PFSK-1 (cell line): ENCODE results near the gene AKAP9.

Experiments
- SIN3A ChIP-seq: IDR thresholded peaks from 2 replicates; pipeline ENCODE4 v1.6.1; 2012; ENCODE audit warnings: mild to moderate bottlenecking, low read length, moderate library complexity, borderline replicate concordance; ENCODE audit not compliant: insufficient read depth
- TF ChIP-seq, protein P1 (sequence below), 2 experiments: IDR thresholded peaks; 2 replicates each; pipeline versions ENCODE4 v1.6.1 to v1.8.0; 2011 to 2012; ENCODE audit warnings: low read depth in 2 of 2, low read length in 2 of 2, control low read depth in 1 of 2, inconsistent platforms in 1 of 2, mild to moderate bottlenecking in 1 of 2, moderate library complexity in 1 of 2; ENCODE audit not compliant: insufficient read depth in 1 of 2

DNA sequence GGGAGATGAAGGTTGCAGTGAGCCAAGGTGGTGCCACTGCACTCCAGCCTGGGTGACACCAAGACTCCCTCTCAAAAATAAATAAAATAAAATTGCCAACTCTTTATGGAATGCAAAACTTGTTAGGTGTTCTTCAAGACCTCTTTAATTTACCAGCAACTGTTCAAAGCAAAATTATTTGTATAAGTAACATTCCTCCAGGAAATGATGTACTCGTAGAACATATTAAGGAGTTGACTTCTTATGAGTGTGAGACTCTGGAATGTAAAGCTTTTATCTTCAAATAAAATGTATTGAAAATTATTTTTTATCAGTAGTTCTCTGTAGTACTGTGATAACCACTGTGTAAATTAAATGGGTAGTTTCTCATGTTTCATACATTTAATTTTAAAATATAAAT, 99.2 kb downstream of the AKAP9 start:
- TF ChIP-seq, protein P1, sequence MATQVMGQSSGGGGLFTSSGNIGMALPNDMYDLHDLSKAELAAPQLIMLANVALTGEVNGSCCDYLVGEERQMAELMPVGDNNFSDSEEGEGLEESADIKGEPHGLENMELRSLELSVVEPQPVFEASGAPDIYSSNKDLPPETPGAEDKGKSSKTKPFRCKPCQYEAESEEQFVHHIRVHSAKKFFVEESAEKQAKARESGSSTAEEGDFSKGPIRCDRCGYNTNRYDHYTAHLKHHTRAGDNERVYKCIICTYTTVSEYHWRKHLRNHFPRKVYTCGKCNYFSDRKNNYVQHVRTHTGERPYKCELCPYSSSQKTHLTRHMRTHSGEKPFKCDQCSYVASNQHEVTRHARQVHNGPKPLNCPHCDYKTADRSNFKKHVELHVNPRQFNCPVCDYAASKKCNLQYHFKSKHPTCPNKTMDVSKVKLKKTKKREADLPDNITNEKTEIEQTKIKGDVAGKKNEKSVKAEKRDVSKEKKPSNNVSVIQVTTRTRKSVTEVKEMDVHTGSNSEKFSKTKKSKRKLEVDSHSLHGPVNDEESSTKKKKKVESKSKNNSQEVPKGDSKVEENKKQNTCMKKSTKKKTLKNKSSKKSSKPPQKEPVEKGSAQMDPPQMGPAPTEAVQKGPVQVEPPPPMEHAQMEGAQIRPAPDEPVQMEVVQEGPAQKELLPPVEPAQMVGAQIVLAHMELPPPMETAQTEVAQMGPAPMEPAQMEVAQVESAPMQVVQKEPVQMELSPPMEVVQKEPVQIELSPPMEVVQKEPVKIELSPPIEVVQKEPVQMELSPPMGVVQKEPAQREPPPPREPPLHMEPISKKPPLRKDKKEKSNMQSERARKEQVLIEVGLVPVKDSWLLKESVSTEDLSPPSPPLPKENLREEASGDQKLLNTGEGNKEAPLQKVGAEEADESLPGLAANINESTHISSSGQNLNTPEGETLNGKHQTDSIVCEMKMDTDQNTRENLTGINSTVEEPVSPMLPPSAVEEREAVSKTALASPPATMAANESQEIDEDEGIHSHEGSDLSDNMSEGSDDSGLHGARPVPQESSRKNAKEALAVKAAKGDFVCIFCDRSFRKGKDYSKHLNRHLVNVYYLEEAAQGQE (IDR thresholded peaks at IDR 0.05; ENCODE audit: insufficient read depth in 1 of 2, low read depth in 2 of 2, low read length in 2 of 2): no peak
- no peak for TF ChIP-seq SIN3A
